ENCODE measurements around the gene MED23.

The MED23 gene, protein sequence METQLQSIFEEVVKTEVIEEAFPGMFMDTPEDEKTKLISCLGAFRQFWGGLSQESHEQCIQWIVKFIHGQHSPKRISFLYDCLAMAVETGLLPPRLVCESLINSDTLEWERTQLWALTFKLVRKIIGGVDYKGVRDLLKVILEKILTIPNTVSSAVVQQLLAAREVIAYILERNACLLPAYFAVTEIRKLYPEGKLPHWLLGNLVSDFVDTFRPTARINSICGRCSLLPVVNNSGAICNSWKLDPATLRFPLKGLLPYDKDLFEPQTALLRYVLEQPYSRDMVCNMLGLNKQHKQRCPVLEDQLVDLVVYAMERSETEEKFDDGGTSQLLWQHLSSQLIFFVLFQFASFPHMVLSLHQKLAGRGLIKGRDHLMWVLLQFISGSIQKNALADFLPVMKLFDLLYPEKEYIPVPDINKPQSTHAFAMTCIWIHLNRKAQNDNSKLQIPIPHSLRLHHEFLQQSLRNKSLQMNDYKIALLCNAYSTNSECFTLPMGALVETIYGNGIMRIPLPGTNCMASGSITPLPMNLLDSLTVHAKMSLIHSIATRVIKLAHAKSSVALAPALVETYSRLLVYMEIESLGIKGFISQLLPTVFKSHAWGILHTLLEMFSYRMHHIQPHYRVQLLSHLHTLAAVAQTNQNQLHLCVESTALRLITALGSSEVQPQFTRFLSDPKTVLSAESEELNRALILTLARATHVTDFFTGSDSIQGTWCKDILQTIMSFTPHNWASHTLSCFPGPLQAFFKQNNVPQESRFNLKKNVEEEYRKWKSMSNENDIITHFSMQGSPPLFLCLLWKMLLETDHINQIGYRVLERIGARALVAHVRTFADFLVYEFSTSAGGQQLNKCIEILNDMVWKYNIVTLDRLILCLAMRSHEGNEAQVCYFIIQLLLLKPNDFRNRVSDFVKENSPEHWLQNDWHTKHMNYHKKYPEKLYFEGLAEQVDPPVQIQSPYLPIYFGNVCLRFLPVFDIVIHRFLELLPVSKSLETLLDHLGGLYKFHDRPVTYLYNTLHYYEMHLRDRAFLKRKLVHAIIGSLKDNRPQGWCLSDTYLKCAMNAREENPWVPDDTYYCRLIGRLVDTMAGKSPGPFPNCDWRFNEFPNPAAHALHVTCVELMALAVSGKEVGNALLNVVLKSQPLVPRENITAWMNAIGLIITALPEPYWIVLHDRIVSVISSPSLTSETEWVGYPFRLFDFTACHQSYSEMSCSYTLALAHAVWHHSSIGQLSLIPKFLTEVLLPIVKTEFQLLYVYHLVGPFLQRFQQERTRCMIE (N-terminal part only)

GRCh38 chr6:131627724-131628682 is at the start of gene MED23:
TSS of gene MED23 (minus strand) at chr6:131628242. CDS start at chr6:131628049, 193 bp downstream.
- DNase-seq: peak; percentile 96

GRCh38 chr6:131673184-131673583 is 45.1 kb upstream of the MED23 start:
- no peak for DNase-seq

DNA sequence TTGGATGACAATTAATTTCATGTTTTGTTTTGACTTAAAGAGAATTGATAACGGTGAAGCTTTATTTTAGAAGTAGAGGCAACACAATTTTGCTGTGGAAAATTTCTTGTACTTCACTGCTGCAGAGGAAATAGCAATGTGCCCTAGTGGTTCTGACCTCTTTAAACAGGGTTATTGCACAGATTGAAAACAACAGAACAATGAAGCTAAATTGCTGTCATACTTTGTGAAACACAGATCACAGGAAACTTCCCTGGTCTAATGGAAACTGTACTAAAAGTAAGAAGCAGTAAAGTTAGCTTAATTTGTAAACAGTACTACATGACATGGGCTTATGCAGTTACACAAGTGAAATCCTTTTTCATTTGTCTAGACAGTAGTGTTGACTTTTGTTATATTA is 41.8 kb upstream of the MED23 start:
- no peak for DNase-seq

GRCh38 chr6:131663578-131664165 is 35.6 kb upstream of the MED23 start:
- DNase-seq: no peak

DNA sequence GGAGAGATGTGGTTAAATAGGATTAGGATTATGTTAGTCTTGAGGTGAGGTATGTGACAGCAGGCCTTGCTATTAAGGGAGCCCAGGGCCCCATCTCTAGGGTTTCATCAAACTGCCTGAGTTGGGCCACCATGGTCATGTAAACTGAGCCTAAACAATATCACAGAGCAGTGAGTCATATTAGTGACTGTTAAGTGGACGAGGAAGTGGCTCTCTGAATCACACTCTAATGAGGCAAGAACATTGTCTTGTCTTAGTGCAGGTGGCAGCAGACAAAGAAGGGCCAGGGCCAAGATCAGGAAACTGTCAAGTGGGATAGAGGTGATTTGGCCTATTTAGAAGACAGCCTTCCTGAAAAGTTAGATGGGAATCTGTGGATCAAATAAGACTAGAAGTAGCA is 32.2 kb upstream of the MED23 start:
- no peak for DNase-seq

DNA sequence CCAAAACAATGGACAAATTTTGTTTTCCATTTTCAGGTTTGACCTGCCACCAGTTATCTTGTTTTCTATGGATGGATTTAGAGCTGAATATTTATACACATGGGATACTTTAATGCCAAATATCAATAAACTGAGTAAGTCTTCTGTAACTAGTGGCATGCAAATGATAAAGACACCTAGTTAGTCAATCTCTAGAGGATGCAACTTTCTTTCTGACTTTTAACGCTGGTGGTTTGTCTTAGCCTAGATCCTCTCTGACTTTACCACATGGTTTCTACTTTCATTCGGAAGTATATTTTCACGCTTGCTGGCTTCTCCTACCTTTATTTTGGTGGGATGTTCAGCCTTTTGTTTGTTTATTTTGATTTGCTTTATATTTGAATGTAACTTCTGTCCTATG is 30.2 kb upstream of the MED23 start:
- no peak for DNase-seq

DNA sequence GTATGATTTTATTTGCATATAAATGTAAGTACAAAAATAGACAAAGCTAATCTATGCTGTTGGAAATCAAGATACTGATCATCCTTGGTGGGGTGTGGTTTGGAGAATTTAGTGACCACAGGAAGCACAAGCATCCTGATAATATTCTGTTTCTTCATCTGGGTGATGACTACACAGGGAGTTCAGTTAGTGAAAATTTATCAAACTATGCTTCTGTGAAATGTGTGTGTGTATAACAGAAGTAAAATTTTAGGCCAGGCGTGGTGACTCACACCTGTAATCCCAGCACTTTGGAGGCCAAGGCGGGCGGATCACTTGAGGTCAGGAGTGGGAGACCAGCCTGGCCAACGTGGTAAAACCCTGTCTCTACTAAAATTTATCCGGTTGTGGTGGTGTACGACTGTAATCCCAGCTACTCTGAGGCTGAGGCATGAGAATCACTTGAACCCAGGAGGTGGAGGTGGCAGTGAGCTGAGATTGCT is 29.6 kb upstream of the MED23 start:
- no peak for DNase-seq

- no peak for DNase-seq
These were observed 29.2 kb upstream of the MED23 start for GRCh38 chr6:131657222-131657621.

GRCh38 chr6:131656667-131657066 is 28.6 kb upstream of the MED23 start:
- DNase-seq: no peak

- no peak for DNase-seq
These were observed 27.9 kb upstream of the MED23 start for GRCh38 chr6:131655951-131656350.

- no peak for DNase-seq
These were observed 27.3 kb upstream of the MED23 start for GRCh38 chr6:131655387-131655786.

GRCh38 chr6:131654326-131654725 is 26.3 kb upstream of the MED23 start:
- DNase-seq: no peak

GRCh38 chr6:131652472-131652871 is 24.4 kb upstream of the MED23 start:
- no peak for DNase-seq

GRCh38 chr6:131651782-131652181 is 23.7 kb upstream of the MED23 start:
- DNase-seq: no peak

DNA sequence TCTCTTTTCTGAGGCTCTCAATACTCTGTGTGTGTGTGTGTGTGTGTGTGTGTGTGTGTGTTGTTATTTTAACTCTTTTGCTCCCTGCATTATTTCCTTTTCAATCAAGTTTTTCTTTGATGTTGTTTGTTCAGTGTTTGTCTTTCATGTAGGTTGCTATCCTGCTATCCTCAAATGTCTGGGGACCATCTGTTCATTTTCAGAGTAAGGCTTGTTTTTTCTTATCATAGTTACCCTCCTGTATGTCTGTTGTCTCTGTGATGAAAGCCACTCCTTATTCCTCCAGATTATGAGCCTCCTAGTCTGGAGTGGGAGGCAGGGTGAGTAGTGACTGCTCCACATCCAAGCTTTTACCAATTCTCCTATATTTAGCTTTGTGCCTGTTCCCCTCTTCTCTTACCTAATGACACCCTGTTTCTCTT is 18.2 kb upstream of the MED23 start:
- no peak for DNase-seq

DNA sequence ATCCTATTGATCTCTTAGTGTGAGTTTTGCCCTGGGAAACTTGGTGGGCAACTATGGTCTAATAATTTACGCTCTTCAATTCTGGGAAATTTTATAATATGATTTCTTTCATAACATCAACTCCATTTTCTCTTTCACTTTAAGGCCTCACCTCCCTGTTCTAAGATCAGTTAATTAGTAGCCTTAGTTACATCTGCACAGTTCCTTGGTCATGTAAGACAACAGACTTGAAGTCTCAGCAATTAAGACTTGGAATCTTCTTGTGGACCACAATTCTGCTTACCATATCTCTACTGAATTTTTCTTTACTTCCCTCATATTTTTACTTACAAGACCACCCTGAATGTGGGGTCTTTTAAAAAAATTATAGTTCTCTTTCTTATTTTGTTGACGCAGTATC is 17.8 kb upstream of the MED23 start:
- no peak for DNase-seq

GRCh38 chr6:131644921-131645320 is 16.9 kb upstream of the MED23 start:
- DNase-seq: no peak

DNA sequence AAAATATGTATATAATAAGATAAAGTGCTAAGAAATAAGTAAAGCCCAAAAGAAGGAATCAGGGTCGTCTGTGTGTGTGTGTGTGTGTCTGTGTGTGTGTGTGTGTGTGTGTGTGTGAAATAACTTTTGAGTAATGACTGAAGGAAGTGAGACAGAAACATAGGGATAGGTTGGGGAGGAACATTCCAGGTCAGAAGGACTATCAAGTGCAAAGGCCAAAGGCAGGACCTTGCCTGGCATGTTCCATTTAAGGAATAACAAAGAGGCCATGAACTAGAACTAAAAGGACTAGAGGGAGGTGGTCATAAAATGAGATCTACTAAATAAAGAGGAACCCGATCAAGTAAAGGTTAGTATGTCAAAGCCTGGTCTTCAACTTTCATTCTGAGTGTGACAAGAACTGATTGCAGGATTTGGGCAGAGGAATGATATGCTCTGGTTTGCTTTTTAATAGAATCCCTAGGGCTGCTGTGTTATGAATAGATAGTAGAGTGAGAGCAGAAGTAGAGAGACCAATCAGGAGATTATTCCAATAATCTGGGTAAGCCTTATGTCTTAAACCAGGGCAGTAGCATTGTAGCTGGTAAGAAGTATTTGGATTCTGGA is 15.9 kb upstream of the MED23 start:
- DNase-seq: no peak

DNA sequence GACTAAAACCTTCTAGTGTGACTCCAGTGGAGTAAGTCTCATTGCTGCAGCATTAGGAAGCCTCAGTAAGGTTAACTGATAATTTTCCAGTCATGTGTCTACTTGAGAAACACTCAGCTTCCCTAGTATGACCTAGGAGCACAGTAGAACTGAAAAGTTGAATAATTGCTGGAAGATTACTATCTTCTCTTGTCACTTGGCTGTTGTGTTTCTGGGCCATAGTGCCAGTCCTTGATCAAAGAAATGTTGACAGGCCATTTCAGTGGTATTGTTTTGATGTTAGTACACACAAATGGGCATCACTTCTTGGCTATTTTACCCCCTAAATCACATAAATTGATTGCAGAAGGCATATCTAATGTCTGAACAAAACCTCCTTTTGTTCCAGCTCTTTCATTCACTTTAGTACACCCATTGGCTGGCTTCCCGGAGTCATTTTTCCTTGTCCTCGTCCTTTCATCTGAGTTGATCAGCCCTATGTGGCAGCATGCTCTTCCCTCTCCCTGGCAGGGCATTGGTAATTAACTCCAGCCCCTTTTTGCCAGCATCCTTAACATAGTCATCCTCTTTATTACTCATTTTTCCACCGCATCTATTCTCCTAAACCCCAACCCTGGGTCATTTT is 15.1 kb upstream of the MED23 start:
- no peak for DNase-seq

- DNase-seq: no peak
These were observed 14.5 kb upstream of the MED23 start for GRCh38 chr6:131642565-131642964.
